WI38 (cell line): ENCODE results near the gene SEC63.
"Not testable (repeated sequence)": the region's sequence is repeated elsewhere in the genome, so short reads cannot be mapped to it uniquely, and the experiment has no call there.

Experiments used
- H3K4me3 ChIP-seq: 2 replicates; pipeline ENCODE4 v1.5.1; 2011; ENCODE audit warnings: low read depth, mild to moderate bottlenecking, control low read depth, low read length
- CTCF ChIP-seq: IDR thresholded peaks from 2 replicates; pipeline ENCODE4 v1.5.1; 2012; ENCODE audit warnings: low read depth, mild to moderate bottlenecking, control low read depth, low read length

SEC63 gene

GRCh38 chr6:107870381-107870780, 87.6 kb downstream of the SEC63 start:
- TF ChIP-seq CTCF: no peak
- H3K4me3 ChIP-seq: no peak overlapping the region

- no peak for TF ChIP-seq CTCF
- H3K4me3 ChIP-seq: no peak overlapping the region
These were observed 88.1 kb downstream of the SEC63 start for GRCh38 chr6:107869871-107870270.

GRCh38 chr6:107868867-107869611, 89.0 kb downstream of the SEC63 start:
- no peak overlapping the region for H3K4me3 ChIP-seq
- no peak for TF ChIP-seq CTCF

- no peak for TF ChIP-seq CTCF
- no peak overlapping the region for H3K4me3 ChIP-seq
These were observed 90.7 kb downstream of the SEC63 start for GRCh38 chr6:107867302-107867615.

GRCh38 chr6:107866606-107867301, 91.3 kb downstream of the SEC63 start:
- H3K4me3 ChIP-seq: no peak overlapping the region
- TF ChIP-seq CTCF: peak; percentile 14; the same call in 1 of the 2 replicates

GRCh38 chr6:107864226-107865127, 93.5 kb downstream of the SEC63 start:
- TF ChIP-seq CTCF: no peak

GRCh38 chr6:107862383-107862782, 95.6 kb downstream of the SEC63 start:
- TF ChIP-seq CTCF: no peak
- H3K4me3 ChIP-seq: no peak overlapping the region

More at GRCh38 chr6:107864226-107865127, 93.5 kb downstream of the SEC63 start:
- H3K4me3 ChIP-seq: no peak overlapping the region

- H3K4me3 ChIP-seq: not testable (repeated sequence)
These were observed 97.0 kb downstream of the SEC63 start for GRCh38 chr6:107860963-107861362.

- not testable (repeated sequence) for H3K4me3 ChIP-seq
These were observed 97.9 kb downstream of the SEC63 start for GRCh38 chr6:107860144-107860543.
